T-helper 1 cell (primary cell): ENCODE measurements around the gene RAB30.
"Not testable (repeated sequence)": the region's sequence is repeated elsewhere in the genome, so short reads cannot be mapped to it uniquely, and the experiment has no call there.

Experiments used
- DNase-seq, 5 donors: peaks; one replicate each; pipeline ENCODE4 v3.0.0-alpha.2; 2012 to 2020

The RAB30 gene

GRCh38 chr11:83036701-83037100 is 35.0 kb downstream of the RAB30 start:
- no peak for DNase-seq

DNA sequence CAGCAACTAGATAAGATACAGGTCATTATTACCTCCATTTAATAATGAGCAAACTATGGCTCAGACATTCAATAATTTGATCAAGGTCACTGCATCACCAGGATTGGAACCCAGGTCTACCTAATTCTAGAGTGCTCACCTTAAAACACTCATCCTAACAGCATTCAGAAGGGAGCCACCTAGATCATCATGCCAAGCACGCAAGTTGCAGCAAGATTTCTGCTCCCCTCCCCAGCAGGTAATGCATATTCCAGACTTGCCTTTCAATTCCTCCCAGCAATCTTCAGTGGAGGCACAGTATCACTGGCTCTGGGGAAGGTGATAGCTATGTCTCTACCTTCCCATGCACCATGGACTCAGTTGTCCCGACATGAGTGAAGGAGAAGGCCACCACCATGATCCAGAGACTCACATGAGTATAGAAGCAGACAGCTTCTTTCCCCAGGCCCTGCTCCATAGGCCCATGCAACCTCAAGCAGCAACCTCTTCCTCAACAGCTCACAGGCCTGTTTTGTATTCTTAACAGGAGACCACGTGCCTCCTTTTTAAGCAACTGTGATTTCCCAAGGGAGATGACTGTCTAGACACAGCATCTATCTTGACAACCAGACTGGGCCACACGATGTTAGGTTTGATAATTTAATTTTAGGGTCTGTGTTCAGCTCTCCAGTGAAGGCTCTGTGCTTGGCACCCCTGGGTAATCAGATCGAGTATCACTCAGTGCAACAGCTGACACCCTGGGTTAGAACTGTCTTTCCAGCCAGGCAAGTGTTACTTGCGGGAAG is 36.4 kb downstream of the RAB30 start:
- DNase-seq: no peak

- no peak for DNase-seq
Measured at GRCh38 chr11:83034673-83035014, 37.1 kb downstream of the RAB30 start.

- DNase-seq: no peak
Measured at GRCh38 chr11:83033972-83034672, 37.6 kb downstream of the RAB30 start.

DNA sequence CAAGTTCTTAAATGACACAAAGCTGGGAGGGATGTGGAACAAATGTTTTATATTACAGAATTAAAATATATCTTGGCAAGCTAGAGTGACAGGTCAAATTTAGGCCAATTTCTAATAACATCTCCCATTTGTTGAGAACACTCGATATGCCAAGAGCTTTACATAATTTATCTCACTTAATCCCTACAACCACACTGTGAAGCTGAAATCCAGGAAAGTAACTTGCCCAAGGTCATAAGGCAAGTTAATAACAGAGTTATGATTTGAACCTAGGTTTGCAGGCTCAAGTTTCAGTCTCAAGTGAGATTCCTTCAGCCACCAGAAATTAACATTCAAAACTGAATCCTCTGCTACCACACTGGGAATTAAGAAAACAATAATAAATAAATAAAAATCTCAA is 38.3 kb downstream of the RAB30 start:
- no peak for DNase-seq

DNA sequence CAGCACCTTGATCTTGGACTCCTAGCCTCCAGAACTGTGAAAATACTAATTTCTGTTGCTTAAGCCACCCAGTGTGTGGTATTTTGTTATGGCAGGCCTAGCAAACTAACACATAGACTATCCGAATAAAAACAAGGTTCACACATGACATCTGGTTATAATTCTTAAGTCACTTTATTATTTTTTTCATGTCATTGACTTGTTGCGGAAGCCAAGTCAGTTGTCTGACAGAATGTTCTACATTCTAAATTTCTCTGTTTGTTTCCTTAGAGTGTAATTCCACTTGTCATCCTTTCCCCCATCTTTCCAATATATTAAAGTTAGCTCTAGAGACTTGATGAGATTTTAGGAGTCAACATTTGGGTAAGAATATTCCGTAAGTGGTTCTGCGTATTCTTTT is 40.6 kb downstream of the RAB30 start:
- no peak for DNase-seq

DNA sequence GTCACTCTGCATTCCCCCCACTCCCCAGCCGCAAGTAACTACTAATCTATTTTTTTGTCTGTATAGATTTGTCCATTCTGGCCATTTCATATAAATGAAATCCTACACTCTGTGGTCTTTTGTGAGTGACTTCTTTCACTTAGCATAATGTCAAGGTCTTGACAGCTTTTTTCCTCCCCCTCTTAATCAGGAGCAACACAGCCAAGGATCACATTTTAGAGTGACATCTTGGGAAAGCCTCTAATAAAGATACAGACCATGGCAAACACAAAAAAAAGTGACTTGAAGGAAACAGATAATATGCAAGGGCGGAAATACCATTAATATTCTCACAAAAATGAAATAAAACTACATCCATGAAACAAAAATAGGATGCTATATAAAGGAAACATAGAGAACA is 43.9 kb downstream of the RAB30 start:
- DNase-seq: no peak

DNA sequence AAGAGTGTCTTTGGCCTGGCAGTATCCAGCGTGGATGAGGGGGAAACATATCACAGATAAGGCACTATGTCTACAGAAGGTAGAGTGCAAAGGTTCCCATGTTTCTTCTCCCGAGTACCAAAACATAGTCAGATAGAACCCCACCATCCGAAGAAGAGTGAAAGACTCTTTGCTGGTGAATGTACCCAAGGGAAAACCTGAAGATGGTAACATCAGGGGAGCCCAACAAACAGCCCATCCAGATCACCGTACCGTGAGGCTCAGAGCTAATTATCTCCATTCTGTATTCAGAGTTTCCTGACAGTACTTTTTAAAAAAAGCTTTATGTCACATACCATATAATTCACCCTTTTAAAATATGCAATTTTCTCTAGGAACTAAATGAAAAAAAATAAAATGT is 44.4 kb downstream of the RAB30 start:
- no peak for DNase-seq

DNA sequence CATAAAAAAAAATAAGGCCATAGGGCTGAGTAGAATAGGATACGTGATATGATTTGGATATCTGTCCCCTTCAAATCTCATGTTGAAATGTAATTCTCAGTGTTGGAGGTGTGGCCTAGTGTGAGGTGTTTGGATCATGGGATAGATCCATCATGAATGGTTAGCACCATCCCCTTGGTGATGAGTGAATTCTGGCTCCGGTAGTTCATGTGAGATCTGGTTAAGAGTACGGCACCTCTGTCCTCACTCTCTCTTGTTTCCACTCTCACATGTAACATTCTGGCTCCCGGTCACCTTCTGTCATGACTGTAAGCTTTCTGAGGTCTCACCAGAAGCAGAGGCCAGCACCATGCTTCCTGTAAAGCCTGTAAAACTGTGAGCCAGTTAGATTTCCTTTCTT is 45.5 kb downstream of the RAB30 start:
- no peak for DNase-seq

GRCh38 chr11:83025267-83025704 is 46.4 kb downstream of the RAB30 start:
- DNase-seq: no peak

DNA sequence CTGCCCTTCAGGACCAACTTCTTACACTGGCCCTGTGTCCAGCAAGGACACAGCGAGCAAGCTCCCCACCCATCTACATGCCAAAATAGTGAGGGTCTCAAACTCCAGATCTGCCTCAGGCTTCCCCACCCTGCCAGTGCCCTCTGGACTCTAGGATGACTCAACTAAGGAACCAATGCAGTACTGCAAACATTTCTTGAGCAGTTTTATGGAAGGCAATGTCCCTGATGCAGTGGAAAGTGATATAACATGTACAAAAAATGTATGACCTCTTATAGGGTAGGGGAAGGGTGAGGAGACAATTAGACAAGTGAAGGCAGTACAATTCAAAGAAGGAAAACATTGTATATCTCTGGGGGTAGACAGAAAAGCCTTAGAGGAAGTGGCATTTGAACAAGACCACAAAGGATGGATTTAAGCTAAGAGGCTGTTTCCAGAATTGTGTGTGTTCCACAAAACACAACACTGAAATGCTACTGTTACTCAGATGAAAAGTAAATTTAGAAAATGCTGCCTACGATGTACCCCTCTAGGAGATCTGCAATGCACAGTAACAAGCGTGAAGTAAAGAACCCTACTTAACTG is 47.3 kb downstream of the RAB30 start:
- no peak for DNase-seq

DNA sequence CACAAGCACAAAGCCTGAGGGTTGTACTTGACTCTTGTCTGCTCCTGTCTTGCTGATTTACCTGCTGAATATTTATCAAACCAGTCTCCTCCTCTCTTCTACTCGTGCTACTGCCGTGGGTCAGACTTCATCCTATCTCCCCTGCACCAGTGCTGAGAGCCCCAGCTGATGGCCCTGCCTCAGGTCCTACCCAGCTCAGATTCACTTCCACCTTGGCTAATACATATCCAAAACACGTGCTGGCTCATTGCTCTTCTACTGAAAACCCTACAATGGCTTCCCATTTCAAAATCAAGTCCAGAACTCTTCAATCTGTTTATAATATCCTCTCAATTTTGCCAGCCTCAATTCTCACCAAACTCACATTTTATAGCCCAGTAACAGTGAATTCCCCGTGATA is 48.3 kb downstream of the RAB30 start:
- DNase-seq: no peak

DNA sequence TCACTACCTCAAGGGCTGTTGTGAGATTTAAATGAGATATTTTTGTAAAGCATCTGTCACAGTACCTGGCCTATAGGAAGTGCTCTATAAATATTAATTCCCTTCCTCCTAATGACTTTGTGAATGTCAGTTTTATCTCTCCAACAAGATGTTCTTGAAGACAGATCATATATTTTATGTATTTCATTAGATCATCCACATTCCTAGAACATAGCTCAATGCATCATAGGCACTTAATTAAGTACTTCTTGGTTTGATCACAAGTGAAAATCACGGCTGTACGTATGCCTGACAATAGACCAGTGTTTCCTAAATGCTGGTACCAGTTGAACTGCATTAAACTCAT is 49.9 kb downstream of the RAB30 start:
- no peak for DNase-seq

GRCh38 chr11:83020942-83021779 is 50.5 kb downstream of the RAB30 start:
- DNase-seq: no peak

- no peak for DNase-seq
Measured at GRCh38 chr11:83019888-83020579, 51.7 kb downstream of the RAB30 start.

DNA sequence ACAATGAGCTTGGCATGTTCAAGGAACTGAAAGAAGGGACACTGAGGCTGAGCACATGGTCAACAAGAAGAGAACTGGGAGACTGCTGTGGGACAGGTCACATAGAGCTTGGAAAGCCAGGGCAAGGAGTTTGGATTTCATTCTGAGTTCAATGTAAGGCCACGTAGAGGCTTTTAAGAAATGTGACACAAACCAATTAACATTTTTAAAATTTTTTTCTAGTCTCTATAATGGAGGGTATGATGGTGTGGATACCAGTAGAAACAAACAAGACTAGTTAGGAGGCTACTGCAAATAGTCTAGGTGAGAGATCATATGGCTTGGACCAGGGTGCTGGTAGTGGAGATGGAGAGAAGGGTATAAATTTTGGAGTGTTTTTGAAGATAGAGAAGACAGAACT is 56.7 kb downstream of the RAB30 start:
- no peak for DNase-seq

DNA sequence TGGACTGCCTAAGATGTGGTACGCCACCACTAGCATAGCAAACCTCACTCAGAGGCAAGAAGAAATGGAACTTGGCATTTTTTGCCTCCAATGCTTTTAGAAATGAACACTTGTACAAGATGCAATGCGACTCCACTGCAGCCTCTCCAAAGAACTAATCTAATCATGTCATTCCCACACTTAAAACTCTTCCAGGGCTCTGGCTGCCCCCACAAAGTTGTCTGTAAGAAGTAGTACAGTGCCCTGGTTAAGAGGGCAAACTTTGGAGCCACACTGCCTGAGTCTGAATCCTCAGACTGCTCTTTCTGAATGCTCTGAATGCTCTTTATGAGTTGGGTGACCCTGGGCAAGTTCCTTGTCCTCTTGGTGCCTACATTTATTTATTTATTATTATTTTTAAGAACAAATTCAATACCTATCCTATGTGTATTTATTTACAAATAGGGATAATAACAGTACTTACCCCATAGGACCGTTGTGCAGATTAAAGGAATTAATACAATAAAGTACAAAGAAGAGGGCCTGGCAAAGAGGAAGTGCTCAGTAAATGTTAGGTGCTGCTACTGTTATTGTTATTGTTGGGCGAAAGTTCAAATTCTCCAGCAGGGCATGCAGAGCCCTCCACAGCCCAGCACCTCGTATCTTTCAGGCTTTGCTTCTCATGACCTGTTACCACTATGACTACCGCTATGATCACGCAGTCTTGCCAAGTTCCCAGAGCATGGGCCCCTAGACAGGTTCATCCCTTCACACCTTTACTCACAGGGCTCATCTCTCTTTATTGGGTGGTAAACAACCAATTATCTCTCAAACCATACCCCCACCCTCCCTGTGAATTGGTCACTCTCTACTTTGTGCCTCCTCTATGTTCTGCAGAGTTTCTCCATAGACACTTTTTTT is 59.3 kb downstream of the RAB30 start:
- no peak for DNase-seq

DNA sequence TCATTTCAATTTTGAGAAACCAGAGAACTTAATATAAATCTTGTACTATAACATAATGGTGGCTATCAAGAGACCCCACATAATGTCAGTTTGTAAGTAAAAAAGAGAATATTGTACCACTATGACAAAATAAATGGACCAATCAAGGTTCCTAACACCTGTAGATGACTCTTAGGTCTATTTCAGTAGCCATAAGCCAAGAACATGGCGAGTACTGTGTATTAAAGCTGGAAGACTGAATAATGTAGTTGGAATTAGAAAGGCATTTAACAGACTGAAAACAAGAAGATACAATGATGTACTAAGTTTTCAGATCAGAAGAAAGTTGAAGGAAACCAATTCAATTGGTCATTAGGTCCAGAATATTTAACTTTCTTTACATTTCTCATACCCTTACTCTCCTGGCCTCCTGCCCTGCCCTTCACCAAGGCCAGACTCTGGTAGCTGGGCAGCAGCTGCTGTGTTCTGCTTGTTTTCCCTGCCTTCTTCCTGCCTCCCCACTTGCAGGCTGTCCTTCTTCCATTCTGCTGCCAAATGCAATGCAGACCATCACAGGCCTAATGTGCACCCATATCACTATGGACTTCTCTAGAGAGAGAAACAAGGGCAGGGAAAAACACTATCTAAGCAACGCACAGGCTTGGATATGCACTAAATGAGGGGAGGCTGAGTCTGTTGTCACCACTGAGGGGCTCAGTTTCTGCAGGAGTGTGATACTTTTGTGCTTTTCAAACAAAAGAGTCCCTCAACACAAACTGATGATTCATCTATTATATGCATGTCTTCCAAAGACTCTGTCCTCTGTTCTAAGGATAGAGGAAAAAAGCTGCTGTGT is 60.1 kb downstream of the RAB30 start:
- DNase-seq: no peak

DNA sequence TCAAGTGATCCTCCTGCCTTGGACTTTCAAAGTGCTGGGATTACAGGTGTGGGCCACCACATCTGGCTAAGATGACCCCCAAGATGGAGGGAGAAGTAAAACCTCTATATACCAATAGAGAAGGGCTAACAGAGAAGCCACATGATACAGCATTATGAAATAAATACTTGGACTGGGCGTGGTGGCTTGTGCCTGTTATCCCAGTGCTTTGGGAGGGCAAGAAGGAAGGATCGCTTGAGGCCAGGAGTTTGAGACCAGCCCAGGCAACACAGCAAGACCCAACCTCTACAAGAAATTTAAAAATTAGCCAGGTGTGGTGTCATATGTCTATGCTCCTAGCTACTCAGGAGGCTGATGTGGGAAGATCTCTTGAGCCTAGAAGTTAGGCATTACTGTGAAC is 61.7 kb downstream of the RAB30 start:
- no peak for DNase-seq

GRCh38 chr11:83009136-83009535 is 62.6 kb downstream of the RAB30 start:
- not testable (repeated sequence) for DNase-seq

- no peak for DNase-seq
Measured at GRCh38 chr11:83008581-83008923, 63.1 kb downstream of the RAB30 start.
